ENCODE data around the gene DNAH5. TPM values are rescaled to one million over a fixed set of nuclear protein-coding genes. Genes with fewer than 3 reads are reported as not detected.
A peak's percentile ranks its signal among the peaks of the same experiment; 100 is the strongest.

The DNAH5 gene
- total RNA-seq, 1 donor from 2014 or later, result 0.49 TPM

DNA sequence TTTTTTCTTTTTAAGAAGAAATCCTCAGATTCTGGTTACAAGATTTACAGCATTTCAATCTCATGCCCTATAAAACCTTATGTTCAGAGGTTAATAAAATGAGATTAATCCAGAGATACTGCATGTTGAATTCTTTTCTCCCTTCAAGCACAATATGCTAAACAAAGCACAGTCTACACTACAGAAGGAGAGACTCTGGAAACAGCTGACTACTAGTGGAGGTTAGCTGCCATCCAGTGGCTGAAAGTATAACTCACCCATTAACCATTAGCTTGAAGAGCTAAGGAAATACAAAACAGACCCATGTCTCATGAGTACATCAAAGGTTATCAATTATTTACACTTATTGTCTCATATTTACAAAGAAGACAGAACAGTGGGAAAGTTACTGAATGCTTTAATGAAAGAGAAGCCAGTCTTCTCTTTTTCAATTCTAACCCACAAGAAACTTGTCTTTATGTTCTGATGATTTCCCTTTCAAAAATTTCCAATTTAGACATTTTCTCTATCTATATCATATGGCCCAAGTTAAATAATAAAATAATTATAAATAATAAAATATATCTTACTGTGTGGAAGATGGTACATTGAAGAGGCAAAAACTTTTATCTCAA, 12.7 kb upstream of the DNAH5 start:
- DNase-seq (ENCODE audit: extremely low spot score in 2 of 2), result no peak
- Histone ChIP-seq H3K36me3 (no peaks in the 10 kb centered on the region), H3K4me1 (no peaks in the 10 kb centered on the region), H3K27me3 (no peaks in the 10 kb centered on the region), H3K9me3 (no peaks in the 10 kb centered on the region), H3K4me3 (no peak overlapping the region), H3K27ac (no peak overlapping the region)
- intact Hi-C loops (cut with DNase I), result no loop called here
- TF ChIP-seq POLR2AphosphoS5 (IDR thresholded peaks at IDR 0.05; ENCODE audit: insufficient read depth in 1 of 2, low read depth in 1 of 2) (no peak), POLR2A (IDR thresholded peaks at IDR 0.05) (no peak), CTCF (IDR thresholded peaks at IDR 0.05) (peak in 1 of 3 experiments; percentile 9)

GRCh38 chr5:13956471-13956870, 12.0 kb upstream of the DNAH5 start:
- no peak overlapping the region for H3K27ac ChIP-seq
- H3K4me3 ChIP-seq, result no peak overlapping the region
- intact Hi-C loops (cut with DNase I), result no loop called here
- H3K36me3 ChIP-seq, result no peaks in the 10 kb centered on the region
- no peaks in the 10 kb centered on the region for H3K4me1 ChIP-seq
- DNase-seq (ENCODE audit: extremely low spot score in 2 of 2), result no peak
- no peaks in the 10 kb centered on the region for H3K27me3 ChIP-seq
- TF ChIP-seq CTCF (IDR thresholded peaks at IDR 0.05), result no peak
- TF ChIP-seq POLR2AphosphoS5 (IDR thresholded peaks at IDR 0.05; ENCODE audit: insufficient read depth in 1 of 2, low read depth in 1 of 2), result no peak
- TF ChIP-seq POLR2A (IDR thresholded peaks at IDR 0.05), result no peak
- no peaks in the 10 kb centered on the region for H3K9me3 ChIP-seq

DNA sequence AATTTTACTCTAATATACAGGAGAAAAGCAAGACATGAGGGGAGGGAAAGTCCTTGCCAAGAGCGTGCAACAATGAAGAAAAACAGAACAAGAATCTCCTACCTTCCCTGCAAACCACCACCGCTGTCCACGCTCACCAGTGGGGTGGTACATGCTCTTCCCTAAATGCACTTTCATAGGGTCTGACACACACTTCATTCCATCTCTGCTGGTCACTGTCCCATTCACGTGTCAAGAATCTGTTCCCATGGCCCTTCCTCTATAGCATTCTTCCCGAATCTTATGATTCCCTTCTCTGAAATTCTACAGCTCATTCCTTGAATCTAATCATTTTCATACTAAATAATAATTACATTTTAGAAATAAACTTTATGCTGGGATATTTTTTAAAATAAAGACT, 11.4 kb upstream of the DNAH5 start:
- H3K27ac ChIP-seq, result no peak overlapping the region
- TF ChIP-seq CTCF (IDR thresholded peaks at IDR 0.05) (no peak), POLR2AphosphoS5 (IDR thresholded peaks at IDR 0.05; ENCODE audit: insufficient read depth in 1 of 2, low read depth in 1 of 2) (no peak), POLR2A (IDR thresholded peaks at IDR 0.05) (no peak)
- no peak for DNase-seq (ENCODE audit: extremely low spot score in 2 of 2)
- no peak overlapping the region for H3K4me3 ChIP-seq
- no peaks in the 10 kb centered on the region for H3K9me3 ChIP-seq
- no peaks in the 10 kb centered on the region for H3K36me3 ChIP-seq
- H3K4me1 ChIP-seq, result no peaks in the 10 kb centered on the region
- intact Hi-C loops (cut with DNase I), result no loop called here
- no peaks in the 10 kb centered on the region for H3K27me3 ChIP-seq

GRCh38 chr5:13946111-13946510, 1.6 kb upstream of the DNAH5 start:
- intact Hi-C loops (cut with DNase I), result no loop called here
- Histone ChIP-seq H3K27me3 (no peaks in the 10 kb centered on the region), H3K4me1 (no peaks in the 10 kb centered on the region), H3K4me3 (no peak overlapping the region), H3K27ac (no peak overlapping the region), H3K9me3 (no peaks in the 10 kb centered on the region), H3K36me3 (no peaks in the 10 kb centered on the region)
- no peak for TF ChIP-seq POLR2AphosphoS5 (IDR thresholded peaks at IDR 0.05; ENCODE audit: insufficient read depth in 1 of 2, low read depth in 1 of 2)
- TF ChIP-seq POLR2A (IDR thresholded peaks at IDR 0.05), result no peak
- no peak for TF ChIP-seq CTCF (IDR thresholded peaks at IDR 0.05)
- no peak for DNase-seq (ENCODE audit: extremely low spot score in 2 of 2)

DNA sequence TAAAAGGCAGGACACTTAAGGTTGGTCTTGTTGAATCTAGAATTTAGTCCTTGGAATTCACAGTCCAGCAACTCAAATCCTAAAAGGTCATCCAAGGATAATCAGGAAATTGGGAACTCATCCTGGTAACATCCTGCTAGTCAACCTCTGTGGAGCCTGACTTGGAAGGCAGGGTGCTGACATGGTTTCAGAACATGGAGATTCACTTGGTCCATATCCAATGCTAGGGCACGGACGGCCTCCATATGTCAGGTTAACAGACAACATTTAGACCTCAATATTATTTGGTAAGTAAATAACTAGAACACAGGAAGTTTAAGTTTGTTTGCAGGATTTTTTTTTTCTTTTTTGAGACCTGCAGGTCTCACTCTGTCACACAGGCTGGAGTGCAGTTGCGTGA, 783 bp upstream of the DNAH5 start:
- no peak for TF ChIP-seq POLR2A (IDR thresholded peaks at IDR 0.05)
- no peak for TF ChIP-seq CTCF (IDR thresholded peaks at IDR 0.05)
- no peak for TF ChIP-seq POLR2AphosphoS5 (IDR thresholded peaks at IDR 0.05; ENCODE audit: insufficient read depth in 1 of 2, low read depth in 1 of 2)
- Histone ChIP-seq H3K4me1 (no peaks in the 10 kb centered on the region), H3K4me3 (no peak overlapping the region), H3K27me3 (no peaks in the 10 kb centered on the region), H3K36me3 (no peaks in the 10 kb centered on the region), H3K9me3 (no peaks in the 10 kb centered on the region), H3K27ac (no peak overlapping the region)
- intact Hi-C loops (cut with DNase I), result no loop called here
- no peak for DNase-seq (ENCODE audit: extremely low spot score in 2 of 2)

All from vagina (tissue), 2 donors.